Thoracic aorta (tissue), 2 donors: ENCODE data around the gene MCUB. TPM values are rescaled to one million over a fixed set of nuclear protein-coding genes. Genes with fewer than 3 reads are reported as not detected.
A peak's percentile ranks its signal among the peaks of the same experiment; 100 is the strongest.
"Not testable (repeated sequence)": the region's sequence is repeated elsewhere in the genome, so short reads cannot be mapped to it uniquely, and the experiment has no call there.

Source experiments
- ATAC-seq: fragments of 150-250 bp; one replicate; pipeline ENCODE4 v1.8.0; 2017; ENCODE audit warnings: low read depth; ENCODE audit not compliant: insufficient number of reproducible peaks, low FRiP score
- DNase-seq: peaks from one replicate; pipeline ENCODE4 v3.0.0-alpha.2; 2020; ENCODE audit warnings: low spot score
- H3K27ac ChIP-seq, 2 donors: fragments of 200-600 bp; sonication (generic); 1 replicate in 1 of 2; 2 replicates in 1 of 2; pipeline ENCODE4 v1.5.1; 2016; ENCODE audit warnings: mild to moderate bottlenecking in 2 of 2, moderate library complexity in 2 of 2
- H3K27me3 ChIP-seq: fragments of 200-600 bp; sonication (generic); replicated peaks from 2 replicates; pipeline ENCODE4 v1.6.0; 2016; ENCODE audit warnings: mild to moderate bottlenecking; ENCODE audit not compliant: insufficient read depth
- H3K36me3 ChIP-seq: fragments of 200-600 bp; sonication (generic); one replicate; pipeline ENCODE4 v1.5.1; 2016
- H3K4me1 ChIP-seq, 2 donors: fragments of 200-600 bp; sonication (generic); 1 replicate in 1 of 2; 2 replicates in 1 of 2; pipeline versions ENCODE4 v1.5.1 to v1.6.0; 2016; ENCODE audit warnings: low read depth in 2 of 2, mild to moderate bottlenecking in 1 of 2; ENCODE audit not compliant: control insufficient read depth in 1 of 2
- H3K4me3 ChIP-seq: fragments of 200-600 bp; sonication (generic); 2 replicates; pipeline ENCODE4 v1.5.1; 2016; ENCODE audit warnings: mild to moderate bottlenecking
- H3K9me3 ChIP-seq: fragments of 200-600 bp; sonication (generic); 2 replicates; pipeline ENCODE4 v1.5.1; 2016
- CTCF ChIP-seq: fragments of 200-600 bp; sonication (generic); IDR thresholded peaks from one replicate; pipeline ENCODE4 v1.5.1; 2019; ENCODE audit warnings: antibody characterized with exemption
- total RNA-seq, 2 donors: library from RNA; depleted of rRNA; stranded (reverse); fragments of >200 nt; gene quantifications; one replicate each; pipeline versions ENCODE4 v1.1.0 to v1.2.3, GENCODE V29; 2016

MCUB gene
- total RNA-seq, 2 donors from 2014 or later = 44.3 to 45.0 TPM

GRCh38 chr4:109557433-109557832 is 2.6 kb upstream of the MCUB start:
- Histone ChIP-seq H3K9me3 (no peaks in the 10 kb centered on the region), H3K27ac (no peak overlapping the region), H3K4me3 (no peak overlapping the region), H3K4me1 (peaks cover 5 to 6% of the 10 kb centered on the region in 2 donors), H3K27me3 (no peaks in the 10 kb centered on the region), H3K36me3 (no peaks in the 10 kb centered on the region)
- ATAC-seq = no peak
- TF ChIP-seq CTCF = no peak
- DNase-seq = no peak

- ATAC-seq, H3K9me3 ChIP-seq, H3K4me3 ChIP-seq, DNase-seq, H3K36me3 ChIP-seq, H3K27me3 ChIP-seq, H3K27ac ChIP-seq, H3K4me1 ChIP-seq: not testable (repeated sequence)
These were observed 2.0 kb upstream of the MCUB start for GRCh38 chr4:109558095-109558494.

- no peak for TF ChIP-seq CTCF
- peaks cover 5 to 6% of the 10 kb centered on the region in 2 donors for H3K4me1 ChIP-seq
- H3K4me3 ChIP-seq = peak overlapping the region; percentile 90
- no peaks in the 10 kb centered on the region for H3K9me3 ChIP-seq
- H3K27me3 ChIP-seq = no peaks in the 10 kb centered on the region
- DNase-seq (no peak), ATAC-seq (peak; percentile 30)
- H3K36me3 ChIP-seq = no peaks in the 10 kb centered on the region
- H3K27ac ChIP-seq = peak overlapping the region in 1 of 2 donors; percentile 38
These were observed 442 bp upstream of the MCUB start for GRCh38 chr4:109559625-109559982.

- ATAC-seq = peak; percentile 40
- no peaks in the 10 kb centered on the region for H3K36me3 ChIP-seq
- DNase-seq = no peak
- TF ChIP-seq CTCF = no peak
- H3K4me3 ChIP-seq = peak overlapping the region; percentile 90
- H3K27me3 ChIP-seq = no peaks in the 10 kb centered on the region
- peak overlapping the region; percentile 51 to 57 for H3K27ac ChIP-seq
- H3K4me1 ChIP-seq = peaks cover 5 to 6% of the 10 kb centered on the region in 2 donors
- no peaks in the 10 kb centered on the region for H3K9me3 ChIP-seq
These were observed 828 bp downstream of the MCUB start for GRCh38 chr4:109560687-109561461.

- no peaks in the 10 kb centered on the region for H3K27me3 ChIP-seq
- ATAC-seq (no peak), DNase-seq (no peak)
- H3K9me3 ChIP-seq = no peaks in the 10 kb centered on the region
- H3K4me1 ChIP-seq = peaks cover 5 to 6% of the 10 kb centered on the region in 2 donors
- H3K27ac ChIP-seq = no peak overlapping the region
- no peak for TF ChIP-seq CTCF
- no peak overlapping the region for H3K4me3 ChIP-seq
- no peaks in the 10 kb centered on the region for H3K36me3 ChIP-seq
These were observed 2.6 kb downstream of the MCUB start for GRCh38 chr4:109562457-109563239.
